HG03175 (cell line): ENCODE results near the gene PXN.

Experiments
- ATAC-seq: cut with Tn5 transposase; IDR thresholded peaks from one replicate; pipeline ENCODE4 v1.9.1; 2021; ENCODE audit warnings: mild to moderate bottlenecking, moderate library complexity; ENCODE audit not compliant: unreplicated experiment

PXN gene

GRCh38 chr12:120265473-120266179, at the start of gene PXN:
Gene PXN (minus strand): TSS chr12:120265730. CDS start chr12:120265629, 101 bp downstream.
- ATAC-seq = peak; percentile 75

- no peak for ATAC-seq
Observed at GRCh38 chr12:120314220-120314619, 48.7 kb upstream of the PXN start.

- peak; percentile 99 for ATAC-seq
Observed at GRCh38 chr12:120301962-120302815, 36.7 kb upstream of the PXN start, which contains the start of gene SIRT4. Gene SIRT4 (plus strand): TSS chr12:120302321. CDS start chr12:120303562, 1,241 bp downstream.

GRCh38 chr12:120292661-120293531, 27.4 kb upstream of the PXN start, which contains the start of gene RNU4-1:
Gene RNU4-1 (minus strand): TSS chr12:120293237.
- ATAC-seq = peak; percentile 48

- ATAC-seq = peak; percentile 5
Observed at GRCh38 chr12:120292411-120292660, 26.8 kb upstream of the PXN start.

GRCh38 chr12:120290609-120291305, 25.2 kb upstream of the PXN start:
- ATAC-seq = no peak

GRCh38 chr12:120287491-120287890, 22.0 kb upstream of the PXN start:
- ATAC-seq = no peak

GRCh38 chr12:120286768-120287490, 21.4 kb upstream of the PXN start:
- ATAC-seq = no peak

- ATAC-seq = no peak
Observed at GRCh38 chr12:120284381-120284780, 18.9 kb upstream of the PXN start.

- ATAC-seq = no peak
Observed at GRCh38 chr12:120283318-120283717, 17.8 kb upstream of the PXN start.

- ATAC-seq = no peak
Observed at GRCh38 chr12:120278137-120279069, 12.9 kb upstream of the PXN start.

GRCh38 chr12:120276734-120277133, 11.2 kb upstream of the PXN start:
- ATAC-seq = no peak

- no peak for ATAC-seq
Observed at GRCh38 chr12:120267736-120268135, 2.2 kb upstream of the PXN start.

GRCh38 chr12:120266180-120266870, 795 bp upstream of the PXN start:
- no peak for ATAC-seq

- ATAC-seq = no peak
Observed at GRCh38 chr12:120264904-120265472, 542 bp downstream of the PXN start.

- no peak for ATAC-seq
Observed at GRCh38 chr12:120264086-120264903, 1.2 kb downstream of the PXN start.

GRCh38 chr12:120263748-120264085, 1.8 kb downstream of the PXN start:
- no peak for ATAC-seq
